ENCODE data around the gene DCXR. TPM values are rescaled to one million over a fixed set of nuclear protein-coding genes. Genes with fewer than 3 reads are reported as not detected.

Gene DCXR
- total and polyA plus RNA-seq, 5 donors from 2014 or later: 96.9 to 150 (median 129) TPM

DNA sequence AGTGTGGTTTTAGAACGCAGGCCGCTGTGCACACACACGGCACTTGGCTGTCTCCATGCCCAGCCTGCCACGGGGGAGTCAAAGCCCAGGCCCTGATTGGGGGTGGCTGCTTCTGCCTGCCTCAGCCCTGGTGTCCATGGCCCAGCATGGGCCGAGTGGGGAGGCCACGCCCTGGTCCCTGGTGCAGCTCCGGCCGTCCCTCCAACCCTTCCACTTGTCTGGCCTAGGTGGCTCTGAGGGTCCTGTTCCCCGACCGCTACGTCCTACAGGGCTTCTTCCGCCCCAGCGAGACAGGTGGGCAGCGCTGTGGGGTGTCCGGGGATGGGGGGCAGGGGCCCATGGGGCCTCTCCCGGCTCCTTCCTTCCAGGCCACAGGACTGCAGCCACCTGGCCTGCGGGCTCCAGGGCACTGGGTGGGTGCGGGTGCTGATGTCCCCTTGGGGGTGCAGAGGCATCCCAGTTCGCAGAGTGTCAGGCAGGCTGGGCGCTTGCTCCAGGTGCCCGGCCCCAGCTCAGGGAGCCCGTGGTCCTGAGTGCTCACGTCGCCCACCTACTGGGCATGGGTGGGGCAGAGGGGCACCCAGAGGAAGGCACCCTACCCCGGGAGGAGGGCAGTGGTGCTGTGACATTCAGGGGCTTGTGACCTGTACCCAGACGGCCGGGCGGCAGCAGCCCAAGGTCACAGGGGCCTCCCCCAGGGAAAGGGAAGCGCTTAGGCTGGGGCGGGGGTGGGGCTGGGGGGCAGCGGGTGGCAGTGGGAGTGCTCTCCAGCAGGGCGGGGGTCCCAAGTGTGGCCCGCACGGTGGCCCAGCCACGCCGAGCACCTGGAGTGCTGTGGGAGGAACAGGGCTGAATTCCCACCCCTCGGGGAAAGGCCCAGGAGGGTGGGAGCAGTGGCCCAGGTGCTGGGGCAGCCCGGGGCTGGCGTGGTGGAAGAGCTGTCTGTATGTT, 26.6 kb downstream of the DCXR start:
- ATAC-seq (ENCODE audit: low read depth in 2 of 2): no peak
- Histone ChIP-seq H3K27me3 (ENCODE audit: control insufficient read depth, insufficient read depth, low read length) (no peaks in the 10 kb centered on the region), H3K4me3 (ENCODE audit: low read depth, low read length) (no peak overlapping the region), H3K4me1 (ENCODE audit: control insufficient read depth, insufficient read depth, low read length, poor library complexity, severe bottlenecking) (no peaks in the 10 kb centered on the region), H3K27ac (ENCODE audit: insufficient read depth, low read length, poor library complexity, severe bottlenecking) (no peak overlapping the region), H3K36me3 (ENCODE audit: control insufficient read depth, insufficient read depth, low read length) (no peaks in the 10 kb centered on the region), H3K9me3 (ENCODE audit: control insufficient read depth in 2 of 2, low read length in 2 of 2) (no peaks in the 10 kb centered on the region)
- Mint-ChIP-seq H3K9me3 (no peaks in the 10 kb centered on the region), H3K4me3 (no peak overlapping the region), H3K27me3 (no peaks in the 10 kb centered on the region), H3K36me3 (no peaks in the 10 kb centered on the region), H3K27ac (no peak overlapping the region), H3K4me1 (no peaks in the 10 kb centered on the region)
- no peak for DNase-seq

DNA sequence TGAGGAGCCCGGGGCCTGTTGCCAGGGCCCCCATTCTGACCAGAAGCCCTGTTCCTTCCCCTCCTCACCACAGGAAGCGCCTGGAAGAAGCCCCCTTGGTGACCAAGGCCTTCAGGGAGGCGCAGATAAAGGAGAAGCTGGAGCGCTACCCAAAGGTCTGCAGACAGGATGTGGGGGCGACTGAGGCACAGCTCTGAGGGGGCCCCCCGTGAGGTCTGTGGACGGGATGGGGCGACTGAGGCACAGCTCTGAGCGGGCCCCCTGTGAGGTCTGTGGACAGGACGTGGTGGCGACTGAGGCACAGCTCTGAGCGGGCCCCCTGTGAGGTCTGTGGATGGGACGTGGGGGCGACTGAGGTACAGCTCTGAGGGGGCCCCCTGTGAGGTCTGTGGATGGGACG, 28.1 kb downstream of the DCXR start:
- Mint-ChIP-seq H3K4me3 (no peak overlapping the region), H3K9me3 (no peaks in the 10 kb centered on the region), H3K27me3 (no peaks in the 10 kb centered on the region), H3K4me1 (no peaks in the 10 kb centered on the region), H3K36me3 (no peaks in the 10 kb centered on the region), H3K27ac (no peak overlapping the region)
- DNase-seq: no peak
- H3K4me3 ChIP-seq (ENCODE audit: low read depth, low read length): no peak overlapping the region
- no peak overlapping the region for H3K27ac ChIP-seq (ENCODE audit: insufficient read depth, low read length, poor library complexity, severe bottlenecking)
- ATAC-seq (ENCODE audit: low read depth in 2 of 2): no peak
- no peaks in the 10 kb centered on the region for H3K27me3 ChIP-seq (ENCODE audit: control insufficient read depth, insufficient read depth, low read length)
- no peaks in the 10 kb centered on the region for H3K9me3 ChIP-seq (ENCODE audit: control insufficient read depth in 2 of 2, low read length in 2 of 2)
- no peaks in the 10 kb centered on the region for H3K4me1 ChIP-seq (ENCODE audit: control insufficient read depth, insufficient read depth, low read length, poor library complexity, severe bottlenecking)
- no peaks in the 10 kb centered on the region for H3K36me3 ChIP-seq (ENCODE audit: control insufficient read depth, insufficient read depth, low read length)

DNA sequence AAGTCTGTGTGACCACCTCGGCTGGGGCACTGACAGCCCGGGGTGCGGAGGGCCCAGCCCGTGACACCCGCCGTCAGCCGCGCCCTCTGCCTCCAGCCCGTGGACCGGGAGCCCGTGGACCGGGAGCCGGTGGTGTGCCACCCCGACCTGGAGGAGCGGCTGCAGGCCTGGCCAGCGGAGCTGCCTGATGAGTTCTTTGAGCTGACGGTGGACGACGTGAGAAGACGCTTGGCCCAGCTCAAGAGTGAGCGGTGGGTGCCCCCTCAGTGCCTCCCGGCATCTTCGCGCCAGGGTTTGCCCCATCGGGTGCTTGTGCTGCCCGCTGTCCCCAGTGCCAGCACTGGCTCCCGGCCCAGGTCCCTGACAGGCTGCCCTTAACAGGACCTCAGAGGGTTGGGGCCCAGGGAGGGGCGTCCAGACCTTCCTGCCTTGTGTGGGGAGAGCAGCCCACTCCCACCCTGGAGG, 28.5 kb downstream of the DCXR start:
- Histone ChIP-seq H3K9me3 (ENCODE audit: control insufficient read depth in 2 of 2, low read length in 2 of 2) (no peaks in the 10 kb centered on the region), H3K27me3 (ENCODE audit: control insufficient read depth, insufficient read depth, low read length) (no peaks in the 10 kb centered on the region), H3K36me3 (ENCODE audit: control insufficient read depth, insufficient read depth, low read length) (no peaks in the 10 kb centered on the region), H3K4me3 (ENCODE audit: low read depth, low read length) (no peak overlapping the region), H3K4me1 (ENCODE audit: control insufficient read depth, insufficient read depth, low read length, poor library complexity, severe bottlenecking) (no peaks in the 10 kb centered on the region), H3K27ac (ENCODE audit: insufficient read depth, low read length, poor library complexity, severe bottlenecking) (no peak overlapping the region)
- no peaks in the 10 kb centered on the region for H3K27me3 Mint-ChIP-seq
- no peaks in the 10 kb centered on the region for H3K9me3 Mint-ChIP-seq
- no peaks in the 10 kb centered on the region for H3K4me1 Mint-ChIP-seq
- no peak for DNase-seq
- no peak for ATAC-seq (ENCODE audit: low read depth in 2 of 2)
- no peak overlapping the region for H3K4me3 Mint-ChIP-seq
- H3K27ac Mint-ChIP-seq: no peak overlapping the region
- H3K36me3 Mint-ChIP-seq: no peaks in the 10 kb centered on the region

DNA sequence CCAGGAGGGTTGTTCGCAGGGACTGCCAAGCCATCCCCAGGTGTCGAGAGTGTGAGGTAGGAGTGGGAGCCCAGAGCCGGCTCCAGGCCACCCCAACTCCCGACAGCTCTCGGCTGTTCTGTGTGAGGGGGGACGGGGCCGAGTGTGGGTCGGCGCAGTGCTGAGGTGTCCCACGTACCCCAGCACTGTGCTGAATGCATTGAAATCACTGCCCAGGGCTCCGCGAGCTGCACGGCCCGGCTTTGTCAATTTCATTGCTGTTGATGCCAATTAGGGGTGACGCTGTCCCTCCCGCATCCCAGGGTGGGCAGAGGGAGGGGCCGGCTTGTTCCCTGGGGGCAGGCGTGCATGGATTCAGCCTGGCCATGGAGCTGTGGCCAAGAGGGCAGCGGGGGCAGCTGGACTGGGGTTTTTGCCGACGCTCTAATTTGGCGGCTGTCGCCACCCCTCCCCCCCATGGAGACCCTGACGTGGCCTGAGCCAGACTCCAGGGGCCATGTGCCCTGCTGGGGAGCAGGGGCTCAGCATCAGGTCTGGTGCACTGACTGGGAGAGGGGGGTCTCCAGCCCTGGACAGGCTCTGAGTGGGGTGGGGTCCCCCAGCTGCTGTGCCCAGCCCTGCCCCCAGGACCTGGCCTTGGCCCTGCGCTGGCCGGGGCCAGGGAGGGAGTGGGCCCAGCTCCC, 29.1 kb downstream of the DCXR start:
- Mint-ChIP-seq H3K27me3 (no peaks in the 10 kb centered on the region), H3K27ac (no peak overlapping the region), H3K4me3 (no peak overlapping the region), H3K9me3 (no peaks in the 10 kb centered on the region), H3K4me1 (no peaks in the 10 kb centered on the region), H3K36me3 (no peaks in the 10 kb centered on the region)
- no peaks in the 10 kb centered on the region for H3K36me3 ChIP-seq (ENCODE audit: control insufficient read depth, insufficient read depth, low read length)
- ATAC-seq (ENCODE audit: low read depth in 2 of 2) (no peak), DNase-seq (no peak)
- H3K4me1 ChIP-seq (ENCODE audit: control insufficient read depth, insufficient read depth, low read length, poor library complexity, severe bottlenecking): no peaks in the 10 kb centered on the region
- no peak overlapping the region for H3K4me3 ChIP-seq (ENCODE audit: low read depth, low read length)
- H3K9me3 ChIP-seq (ENCODE audit: control insufficient read depth in 2 of 2, low read length in 2 of 2): no peaks in the 10 kb centered on the region
- H3K27ac ChIP-seq (ENCODE audit: insufficient read depth, low read length, poor library complexity, severe bottlenecking): no peak overlapping the region
- H3K27me3 ChIP-seq (ENCODE audit: control insufficient read depth, insufficient read depth, low read length): no peaks in the 10 kb centered on the region

DNA sequence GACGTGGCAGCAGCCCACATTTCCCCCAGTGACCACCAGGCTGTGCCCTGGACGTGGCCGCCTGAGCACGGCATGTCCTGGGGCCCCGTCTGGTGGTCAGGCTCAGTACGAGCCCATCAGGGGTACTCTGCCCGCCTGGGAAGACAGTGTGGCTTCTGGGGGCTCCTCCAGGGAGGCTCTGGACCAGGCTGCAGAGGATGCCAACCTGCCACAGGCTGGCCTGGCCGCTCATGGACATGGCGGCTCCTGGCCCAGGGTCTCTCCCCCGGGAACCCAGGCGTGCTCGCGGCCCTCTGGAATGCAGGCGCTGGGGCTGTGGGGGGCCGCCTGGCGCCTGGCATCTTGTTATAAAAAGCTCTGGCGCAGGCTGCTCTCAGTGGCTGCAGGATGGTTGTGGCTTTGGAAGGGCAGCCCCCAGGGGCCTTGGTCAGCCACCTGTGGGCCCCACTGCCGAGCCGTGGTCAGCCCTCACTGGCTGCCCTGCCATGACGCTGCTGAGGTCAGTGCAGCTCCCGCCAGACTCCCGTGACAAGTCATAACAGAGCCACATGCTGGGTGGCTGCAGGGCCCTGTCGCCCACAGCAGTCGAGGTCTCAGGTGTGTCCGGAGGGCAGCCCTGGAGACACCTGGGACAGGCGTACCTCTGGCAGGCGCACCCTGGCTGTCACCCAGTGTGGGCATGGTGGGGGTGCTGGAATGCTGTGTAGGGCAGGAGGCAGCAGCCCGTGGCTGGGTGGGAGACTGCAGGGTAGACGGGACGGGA, 29.8 kb downstream of the DCXR start:
- no peaks in the 10 kb centered on the region for H3K27me3 Mint-ChIP-seq
- Histone ChIP-seq H3K36me3 (ENCODE audit: control insufficient read depth, insufficient read depth, low read length) (no peaks in the 10 kb centered on the region), H3K4me3 (ENCODE audit: low read depth, low read length) (no peak overlapping the region), H3K27me3 (ENCODE audit: control insufficient read depth, insufficient read depth, low read length) (no peaks in the 10 kb centered on the region), H3K4me1 (ENCODE audit: control insufficient read depth, insufficient read depth, low read length, poor library complexity, severe bottlenecking) (no peaks in the 10 kb centered on the region), H3K9me3 (ENCODE audit: control insufficient read depth in 2 of 2, low read length in 2 of 2) (no peaks in the 10 kb centered on the region), H3K27ac (ENCODE audit: insufficient read depth, low read length, poor library complexity, severe bottlenecking) (no peak overlapping the region)
- no peaks in the 10 kb centered on the region for H3K9me3 Mint-ChIP-seq
- DNase-seq: no peak
- H3K36me3 Mint-ChIP-seq: no peaks in the 10 kb centered on the region
- no peak for ATAC-seq (ENCODE audit: low read depth in 2 of 2)
- no peak overlapping the region for H3K27ac Mint-ChIP-seq
- H3K4me1 Mint-ChIP-seq: no peaks in the 10 kb centered on the region
- no peak overlapping the region for H3K4me3 Mint-ChIP-seq

DNA sequence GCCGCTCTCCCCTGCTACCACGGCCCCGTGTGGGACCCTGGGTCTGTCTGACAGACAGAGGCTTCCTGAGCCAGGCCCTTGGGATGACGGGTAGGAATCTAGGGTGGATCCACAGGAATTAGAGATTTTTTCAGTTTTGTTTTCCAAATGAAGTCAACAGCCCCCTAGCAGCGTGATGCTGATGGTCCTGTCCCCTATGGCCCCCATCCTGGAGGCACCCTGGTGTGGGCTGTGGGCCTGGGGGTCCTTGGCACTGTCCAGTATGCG, 30.3 kb downstream of the DCXR start:
- H3K36me3 ChIP-seq (ENCODE audit: control insufficient read depth, insufficient read depth, low read length): no peaks in the 10 kb centered on the region
- no peaks in the 10 kb centered on the region for H3K4me1 ChIP-seq (ENCODE audit: control insufficient read depth, insufficient read depth, low read length, poor library complexity, severe bottlenecking)
- H3K27ac Mint-ChIP-seq: no peak overlapping the region
- ATAC-seq (ENCODE audit: low read depth in 2 of 2) (no peak), DNase-seq (no peak)
- H3K9me3 Mint-ChIP-seq: no peaks in the 10 kb centered on the region
- H3K27me3 Mint-ChIP-seq: no peaks in the 10 kb centered on the region
- no peaks in the 10 kb centered on the region for H3K27me3 ChIP-seq (ENCODE audit: control insufficient read depth, insufficient read depth, low read length)
- no peak overlapping the region for H3K27ac ChIP-seq (ENCODE audit: insufficient read depth, low read length, poor library complexity, severe bottlenecking)
- no peaks in the 10 kb centered on the region for H3K4me1 Mint-ChIP-seq
- no peaks in the 10 kb centered on the region for H3K9me3 ChIP-seq (ENCODE audit: control insufficient read depth in 2 of 2, low read length in 2 of 2)
- no peaks in the 10 kb centered on the region for H3K36me3 Mint-ChIP-seq
- H3K4me3 Mint-ChIP-seq: no peak overlapping the region
- H3K4me3 ChIP-seq (ENCODE audit: low read depth, low read length): no peak overlapping the region

DNA sequence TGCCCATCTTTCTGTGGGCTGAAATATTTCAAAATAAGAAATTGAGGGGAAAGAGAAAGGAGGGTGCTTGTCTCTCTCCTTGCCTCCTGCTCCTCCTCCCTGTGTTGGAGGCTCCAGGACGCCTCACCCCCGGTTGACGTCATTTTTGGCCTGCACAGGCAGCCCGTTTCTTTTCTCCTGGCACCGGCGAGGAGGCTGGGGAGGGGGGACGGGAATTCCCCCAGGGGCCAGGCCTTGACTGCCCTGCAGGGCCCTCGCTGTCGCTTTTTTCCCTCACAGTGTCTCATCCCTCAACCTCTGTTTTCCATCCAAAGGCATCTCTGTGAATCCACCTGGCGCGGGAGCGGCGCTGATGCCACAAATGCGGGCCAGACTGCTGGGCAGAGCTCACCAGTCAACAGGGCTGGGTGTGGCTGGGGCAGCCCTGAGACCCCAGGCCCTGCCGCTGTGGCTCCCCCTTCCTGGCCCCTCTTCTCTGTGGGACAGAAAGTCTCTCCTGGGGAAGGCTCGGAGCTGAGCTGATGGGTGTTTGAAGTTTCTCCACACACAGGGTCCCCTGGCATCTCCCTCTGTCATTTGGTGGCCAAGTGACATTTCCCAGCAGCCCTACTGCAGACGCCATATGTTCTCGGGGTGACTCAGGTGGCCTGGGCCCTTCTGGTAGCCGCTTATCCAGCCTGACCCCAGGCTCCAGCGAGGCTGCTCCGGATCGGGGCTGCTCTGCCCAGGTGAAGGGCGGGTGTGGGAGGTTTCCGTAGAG, 30.8 kb downstream of the DCXR start:
- DNase-seq (no peak), ATAC-seq (ENCODE audit: low read depth in 2 of 2) (no peak)
- Mint-ChIP-seq H3K9me3 (no peaks in the 10 kb centered on the region), H3K27ac (no peak overlapping the region), H3K27me3 (no peaks in the 10 kb centered on the region), H3K4me1 (no peaks in the 10 kb centered on the region), H3K4me3 (no peak overlapping the region), H3K36me3 (no peaks in the 10 kb centered on the region)
- Histone ChIP-seq H3K27me3 (ENCODE audit: control insufficient read depth, insufficient read depth, low read length) (no peaks in the 10 kb centered on the region), H3K9me3 (ENCODE audit: control insufficient read depth in 2 of 2, low read length in 2 of 2) (no peaks in the 10 kb centered on the region), H3K4me3 (ENCODE audit: low read depth, low read length) (no peak overlapping the region), H3K4me1 (ENCODE audit: control insufficient read depth, insufficient read depth, low read length, poor library complexity, severe bottlenecking) (no peaks in the 10 kb centered on the region), H3K36me3 (ENCODE audit: control insufficient read depth, insufficient read depth, low read length) (no peaks in the 10 kb centered on the region), H3K27ac (ENCODE audit: insufficient read depth, low read length, poor library complexity, severe bottlenecking) (no peak overlapping the region)

Measured in CD4-positive, CD25-positive, alpha-beta regulatory T cell (primary cell).